ENCODE data around the gene RFX2. TPM values are rescaled to one million over a fixed set of nuclear protein-coding genes. Genes with fewer than 3 reads are reported as not detected.

The RFX2 gene
- total RNA-seq, 1 donor from 2014 or later: 3.2 TPM

DNA sequence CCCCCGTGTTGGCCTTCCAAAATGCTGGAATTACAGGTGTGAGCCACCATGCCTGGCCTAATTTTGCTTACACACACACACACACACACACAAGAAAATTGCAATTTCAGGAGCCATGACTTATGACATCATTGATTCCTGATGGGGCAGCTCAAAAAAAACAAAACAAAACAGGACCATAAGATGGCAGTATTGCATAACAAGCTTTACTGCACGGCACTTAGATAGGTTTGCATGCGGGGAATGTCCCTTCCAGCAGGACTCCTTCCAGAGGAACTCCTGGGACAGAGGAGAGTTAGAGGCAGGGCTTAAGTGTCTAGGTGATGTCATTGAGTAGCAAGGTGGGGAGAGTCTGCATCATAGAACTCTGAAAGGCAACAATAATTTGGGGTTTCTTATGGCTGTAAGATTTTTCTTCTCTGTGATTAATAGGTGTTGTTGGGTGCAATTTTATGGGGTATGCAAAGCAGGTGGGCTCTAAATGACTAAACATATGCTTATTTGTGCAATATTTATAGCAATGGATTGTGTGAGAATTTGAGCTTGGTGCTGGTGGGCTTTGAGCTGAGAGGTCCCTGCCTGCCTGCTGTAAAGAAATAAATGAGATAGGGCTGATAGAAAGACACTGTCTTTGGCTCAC lies 16.2 kb upstream of the RFX2 start:
- no peaks in the 10 kb centered on the region for H3K4me1 ChIP-seq (ENCODE audit: insufficient read depth, low read length)
- Mint-ChIP-seq H3K27ac (ENCODE audit: unreplicated experiment) (no peak overlapping the region), H3K9me3 (ENCODE audit: unreplicated experiment) (peaks cover 15% of the 10 kb centered on the region), H3K4me3 (ENCODE audit: unreplicated experiment) (no peak overlapping the region), H3K36me3 (ENCODE audit: low read depth, unreplicated experiment) (no peaks in the 10 kb centered on the region), H3K27me3 (ENCODE audit: low read depth, unreplicated experiment) (peaks cover 12% of the 10 kb centered on the region), H3K4me1 (ENCODE audit: low read depth, unreplicated experiment) (no peaks in the 10 kb centered on the region)
- DNase-seq (ENCODE audit: low read depth): peak; percentile 41
- H3K9ac ChIP-seq (ENCODE audit: low read length): no peak overlapping the region
- H2AFZ ChIP-seq (ENCODE audit: low read depth, low read length): no peak overlapping the region
- no peak overlapping the region for H3K27ac ChIP-seq (ENCODE audit: low read depth, low read length)
- H3K9me3 ChIP-seq (ENCODE audit: insufficient read depth, low read depth, low read length): no peaks in the 10 kb centered on the region
- H3K79me2 ChIP-seq (ENCODE audit: insufficient read depth, low read length): no peaks in the 10 kb centered on the region
- no peaks in the 10 kb centered on the region for H3K27me3 ChIP-seq (ENCODE audit: insufficient read depth, low read length)
- no peaks in the 10 kb centered on the region for H4K20me1 ChIP-seq (ENCODE audit: insufficient read depth, low read length)
- TF ChIP-seq, protein P1, sequence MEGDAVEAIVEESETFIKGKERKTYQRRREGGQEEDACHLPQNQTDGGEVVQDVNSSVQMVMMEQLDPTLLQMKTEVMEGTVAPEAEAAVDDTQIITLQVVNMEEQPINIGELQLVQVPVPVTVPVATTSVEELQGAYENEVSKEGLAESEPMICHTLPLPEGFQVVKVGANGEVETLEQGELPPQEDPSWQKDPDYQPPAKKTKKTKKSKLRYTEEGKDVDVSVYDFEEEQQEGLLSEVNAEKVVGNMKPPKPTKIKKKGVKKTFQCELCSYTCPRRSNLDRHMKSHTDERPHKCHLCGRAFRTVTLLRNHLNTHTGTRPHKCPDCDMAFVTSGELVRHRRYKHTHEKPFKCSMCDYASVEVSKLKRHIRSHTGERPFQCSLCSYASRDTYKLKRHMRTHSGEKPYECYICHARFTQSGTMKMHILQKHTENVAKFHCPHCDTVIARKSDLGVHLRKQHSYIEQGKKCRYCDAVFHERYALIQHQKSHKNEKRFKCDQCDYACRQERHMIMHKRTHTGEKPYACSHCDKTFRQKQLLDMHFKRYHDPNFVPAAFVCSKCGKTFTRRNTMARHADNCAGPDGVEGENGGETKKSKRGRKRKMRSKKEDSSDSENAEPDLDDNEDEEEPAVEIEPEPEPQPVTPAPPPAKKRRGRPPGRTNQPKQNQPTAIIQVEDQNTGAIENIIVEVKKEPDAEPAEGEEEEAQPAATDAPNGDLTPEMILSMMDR (IDR thresholded peaks at IDR 0.05; ENCODE audit: insufficient read depth, low read depth, low read length): peak; percentile 45
- no peak for TF ChIP-seq EZH2 (IDR thresholded peaks at IDR 0.05; ENCODE audit: insufficient read depth, low read length)
- no peak for FAIRE-seq
- no peak overlapping the region for H3K4me3 ChIP-seq (ENCODE audit: insufficient read depth, low read depth, low read length)
- no peaks in the 10 kb centered on the region for H3K36me3 ChIP-seq (ENCODE audit: insufficient read depth, low read length)
- no peak overlapping the region for H3K4me2 ChIP-seq (ENCODE audit: low read length)

DNA sequence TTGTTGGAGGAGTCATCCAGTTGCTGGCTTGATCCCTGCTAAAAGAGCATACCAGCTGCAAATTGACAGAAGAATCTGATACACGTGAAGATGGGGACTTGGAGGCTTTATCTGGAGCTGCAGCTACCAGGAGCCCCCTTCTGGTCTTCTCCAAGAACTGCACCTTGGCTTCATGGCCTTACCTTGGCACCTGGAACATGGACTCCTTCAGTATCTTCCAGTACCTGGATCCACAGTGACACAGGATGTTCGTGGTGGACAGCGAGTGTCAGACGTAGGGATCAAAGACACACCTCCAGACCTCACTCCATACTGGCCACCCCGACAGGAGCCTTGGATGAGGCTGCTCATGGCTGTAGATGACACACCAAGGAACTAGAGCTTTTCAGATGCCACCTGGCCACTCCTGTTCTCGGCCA lies 15.3 kb upstream of the RFX2 start:
- Histone ChIP-seq H3K27ac (ENCODE audit: low read depth, low read length) (no peak overlapping the region), H3K36me3 (ENCODE audit: insufficient read depth, low read length) (no peaks in the 10 kb centered on the region), H3K27me3 (ENCODE audit: insufficient read depth, low read length) (no peaks in the 10 kb centered on the region), H3K79me2 (ENCODE audit: insufficient read depth, low read length) (no peaks in the 10 kb centered on the region), H3K4me2 (ENCODE audit: low read length) (no peak overlapping the region), H3K9ac (ENCODE audit: low read length) (no peak overlapping the region), H4K20me1 (ENCODE audit: insufficient read depth, low read length) (no peaks in the 10 kb centered on the region), H3K4me1 (ENCODE audit: insufficient read depth, low read length) (no peaks in the 10 kb centered on the region), H3K9me3 (ENCODE audit: insufficient read depth, low read depth, low read length) (no peaks in the 10 kb centered on the region), H2AFZ (ENCODE audit: low read depth, low read length) (no peak overlapping the region), H3K4me3 (ENCODE audit: insufficient read depth, low read depth, low read length) (no peak overlapping the region)
- Mint-ChIP-seq H3K4me1 (ENCODE audit: low read depth, unreplicated experiment) (no peaks in the 10 kb centered on the region), H3K9me3 (ENCODE audit: unreplicated experiment) (peaks cover 15% of the 10 kb centered on the region), H3K36me3 (ENCODE audit: low read depth, unreplicated experiment) (no peaks in the 10 kb centered on the region), H3K4me3 (ENCODE audit: unreplicated experiment) (no peak overlapping the region), H3K27ac (ENCODE audit: unreplicated experiment) (no peak overlapping the region), H3K27me3 (ENCODE audit: low read depth, unreplicated experiment) (peaks cover 12% of the 10 kb centered on the region)
- DNase-seq (ENCODE audit: low read depth) (peak; percentile 47), FAIRE-seq (peak; percentile 54)
- no peak for TF ChIP-seq EZH2 (IDR thresholded peaks at IDR 0.05; ENCODE audit: insufficient read depth, low read length)
- TF ChIP-seq, protein P1 (IDR thresholded peaks at IDR 0.05; ENCODE audit: insufficient read depth, low read depth, low read length): peak; percentile 98

DNA sequence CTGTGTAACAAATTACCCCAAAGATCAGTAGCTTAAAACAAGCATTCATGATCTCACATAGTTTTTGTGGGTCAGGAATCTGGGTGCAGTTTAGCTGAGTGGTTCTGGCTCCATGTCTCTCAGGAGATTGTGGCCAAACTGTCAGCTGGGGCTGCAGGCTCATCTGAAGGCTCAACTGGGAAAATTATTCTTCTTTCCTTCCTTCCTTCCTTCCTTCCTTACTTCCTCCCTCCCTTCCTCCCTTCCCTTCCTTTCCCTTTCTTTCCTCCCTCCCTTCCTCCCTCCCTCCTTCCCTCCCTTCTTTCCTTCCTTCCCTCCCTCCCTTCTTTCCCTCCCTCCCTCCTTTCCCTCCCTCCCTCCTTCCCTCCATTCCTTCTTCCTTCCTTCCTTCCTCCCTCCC lies 8.7 kb upstream of the RFX2 start:
- H2AFZ ChIP-seq (ENCODE audit: low read depth, low read length): no peak overlapping the region
- Mint-ChIP-seq H3K27me3 (ENCODE audit: low read depth, unreplicated experiment) (peaks cover 27% of the 10 kb centered on the region), H3K27ac (ENCODE audit: unreplicated experiment) (no peak overlapping the region), H3K36me3 (ENCODE audit: low read depth, unreplicated experiment) (no peaks in the 10 kb centered on the region), H3K9me3 (ENCODE audit: unreplicated experiment) (peaks cover 3% of the 10 kb centered on the region), H3K4me1 (ENCODE audit: low read depth, unreplicated experiment) (no peaks in the 10 kb centered on the region), H3K4me3 (ENCODE audit: unreplicated experiment) (no peak overlapping the region)
- H3K36me3 ChIP-seq (ENCODE audit: insufficient read depth, low read length): no peaks in the 10 kb centered on the region
- H3K27me3 ChIP-seq (ENCODE audit: insufficient read depth, low read length): no peaks in the 10 kb centered on the region
- H3K4me1 ChIP-seq (ENCODE audit: insufficient read depth, low read length): no peaks in the 10 kb centered on the region
- H3K4me2 ChIP-seq (ENCODE audit: low read length): no peak overlapping the region
- H3K27ac ChIP-seq (ENCODE audit: low read depth, low read length): no peak overlapping the region
- H3K9me3 ChIP-seq (ENCODE audit: insufficient read depth, low read depth, low read length): no peaks in the 10 kb centered on the region
- no peak for TF ChIP-seq EZH2 (IDR thresholded peaks at IDR 0.05; ENCODE audit: insufficient read depth, low read length)
- TF ChIP-seq, protein P1 (IDR thresholded peaks at IDR 0.05; ENCODE audit: insufficient read depth, low read depth, low read length): no peak
- no peak overlapping the region for H3K9ac ChIP-seq (ENCODE audit: low read length)
- DNase-seq (ENCODE audit: low read depth) (no peak), FAIRE-seq (no peak)
- H3K79me2 ChIP-seq (ENCODE audit: insufficient read depth, low read length): no peaks in the 10 kb centered on the region
- no peaks in the 10 kb centered on the region for H4K20me1 ChIP-seq (ENCODE audit: insufficient read depth, low read length)
- H3K4me3 ChIP-seq (ENCODE audit: insufficient read depth, low read depth, low read length): no peak overlapping the region
